ENCODE measurements around the gene DCLK3. TPM values are rescaled to one million over a fixed set of nuclear protein-coding genes. Genes with fewer than 3 reads are reported as not detected.

DCLK3 gene
- total and polyA plus RNA-seq, 4 donors, result 0.04 to 0.80 (median 0.21) TPM

DNA sequence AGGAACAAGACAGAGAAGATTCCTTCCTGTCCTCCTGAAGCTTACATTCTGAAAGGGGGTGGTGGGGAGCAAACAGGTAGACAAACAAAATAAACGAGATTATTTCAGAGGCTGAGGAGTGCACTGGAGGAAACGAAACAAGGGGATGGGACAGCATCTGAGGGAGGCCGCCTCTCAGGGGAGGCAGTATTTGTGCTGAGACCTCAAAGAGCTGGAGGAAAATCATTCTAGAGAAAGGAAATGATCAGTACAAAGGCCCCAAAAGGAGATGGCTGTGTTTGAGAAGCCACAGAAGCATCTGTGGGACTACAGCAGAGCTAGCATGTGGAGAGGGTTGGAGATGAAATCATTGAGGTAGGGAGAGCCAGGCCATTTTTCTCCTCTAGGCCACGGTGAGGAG is 55.1 kb downstream of the DCLK3 start:
- Histone ChIP-seq H3K9ac (ENCODE audit: insufficient read depth in 1 of 2, low read length in 2 of 2) (no peak overlapping the region), H3K27ac (ENCODE audit: low read depth in 1 of 2, low read length in 1 of 2) (no peak overlapping the region), H3K36me3 (ENCODE audit: control insufficient read depth in 4 of 4, insufficient read depth in 4 of 4, low read length in 4 of 4) (no peaks in the 10 kb centered on the region), H3K4me1 (ENCODE audit: control insufficient read depth in 5 of 5, insufficient read depth in 5 of 5, low read length in 5 of 5) (no peaks in the 10 kb centered on the region), H3K27me3 (ENCODE audit: control insufficient read depth in 3 of 3, insufficient read depth in 3 of 3, low read length in 2 of 3) (no peaks in the 10 kb centered on the region), H3K4me3 (no peak overlapping the region), H3K9me3 (ENCODE audit: control insufficient read depth in 4 of 4, insufficient read depth in 3 of 4, low read length in 3 of 4) (no peaks in the 10 kb centered on the region)
- DNase-seq (no peak), ATAC-seq (ENCODE audit: insufficient read depth, low FRiP score) (no peak)
- WGBS, 2 donors, result 77 to 88% methylated on average over 4 of the region's 4 CpGs
- TF ChIP-seq, protein P1, sequence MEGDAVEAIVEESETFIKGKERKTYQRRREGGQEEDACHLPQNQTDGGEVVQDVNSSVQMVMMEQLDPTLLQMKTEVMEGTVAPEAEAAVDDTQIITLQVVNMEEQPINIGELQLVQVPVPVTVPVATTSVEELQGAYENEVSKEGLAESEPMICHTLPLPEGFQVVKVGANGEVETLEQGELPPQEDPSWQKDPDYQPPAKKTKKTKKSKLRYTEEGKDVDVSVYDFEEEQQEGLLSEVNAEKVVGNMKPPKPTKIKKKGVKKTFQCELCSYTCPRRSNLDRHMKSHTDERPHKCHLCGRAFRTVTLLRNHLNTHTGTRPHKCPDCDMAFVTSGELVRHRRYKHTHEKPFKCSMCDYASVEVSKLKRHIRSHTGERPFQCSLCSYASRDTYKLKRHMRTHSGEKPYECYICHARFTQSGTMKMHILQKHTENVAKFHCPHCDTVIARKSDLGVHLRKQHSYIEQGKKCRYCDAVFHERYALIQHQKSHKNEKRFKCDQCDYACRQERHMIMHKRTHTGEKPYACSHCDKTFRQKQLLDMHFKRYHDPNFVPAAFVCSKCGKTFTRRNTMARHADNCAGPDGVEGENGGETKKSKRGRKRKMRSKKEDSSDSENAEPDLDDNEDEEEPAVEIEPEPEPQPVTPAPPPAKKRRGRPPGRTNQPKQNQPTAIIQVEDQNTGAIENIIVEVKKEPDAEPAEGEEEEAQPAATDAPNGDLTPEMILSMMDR (IDR thresholded peaks at IDR 0.05; ENCODE audit: control extremely low read depth, extremely low read depth), result no peak

DNA sequence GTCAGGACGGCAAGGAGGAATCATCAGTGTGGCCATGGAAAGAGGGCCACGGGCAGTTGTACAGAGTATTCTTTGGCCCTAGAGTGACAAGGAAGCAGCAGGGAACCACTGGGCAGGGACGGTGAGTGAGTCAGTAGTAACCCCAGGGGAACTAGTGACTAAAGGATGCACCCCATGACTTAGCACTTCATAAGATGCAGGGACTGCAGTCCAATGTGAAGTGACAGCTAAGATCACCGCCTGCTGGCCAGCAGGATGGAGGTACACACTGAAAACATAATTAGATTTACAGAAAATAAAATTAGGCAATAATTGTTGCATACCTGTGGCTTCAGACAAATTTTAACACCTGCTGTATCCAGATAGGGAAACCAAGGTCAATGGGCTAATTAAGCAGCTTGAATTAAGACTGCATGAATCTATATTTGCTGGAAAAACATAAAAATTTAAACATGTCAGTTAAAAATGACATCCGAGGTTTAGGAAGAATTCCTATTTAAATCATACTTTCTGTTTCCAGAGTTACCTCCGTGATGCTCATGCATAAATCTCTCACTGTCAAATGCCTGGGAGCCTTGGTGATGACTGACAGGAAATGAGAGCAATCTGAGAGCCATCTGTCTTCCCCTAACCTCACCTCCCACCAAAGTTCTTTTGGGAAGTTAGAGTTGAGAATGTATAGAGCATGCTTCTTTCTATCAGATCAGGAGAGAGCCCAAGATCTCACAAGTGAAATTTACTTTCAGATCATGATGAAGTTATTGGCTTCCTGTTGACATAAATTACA is 56.5 kb downstream of the DCLK3 start:
- no peak for ATAC-seq (ENCODE audit: insufficient read depth, low FRiP score)
- peak in 1 of 3 donors; percentile 7 for DNase-seq
- Histone ChIP-seq H3K36me3 (ENCODE audit: control insufficient read depth in 4 of 4, insufficient read depth in 4 of 4, low read length in 4 of 4) (no peaks in the 10 kb centered on the region), H3K27me3 (ENCODE audit: control insufficient read depth in 3 of 3, insufficient read depth in 3 of 3, low read length in 2 of 3) (no peaks in the 10 kb centered on the region), H3K9ac (ENCODE audit: insufficient read depth in 1 of 2, low read length in 2 of 2) (no peak overlapping the region), H3K27ac (ENCODE audit: low read depth in 1 of 2, low read length in 1 of 2) (no peak overlapping the region), H3K9me3 (ENCODE audit: control insufficient read depth in 4 of 4, insufficient read depth in 3 of 4, low read length in 3 of 4) (no peaks in the 10 kb centered on the region), H3K4me3 (no peak overlapping the region), H3K4me1 (ENCODE audit: control insufficient read depth in 5 of 5, insufficient read depth in 5 of 5, low read length in 5 of 5) (no peaks in the 10 kb centered on the region)
- TF ChIP-seq, protein P1 (IDR thresholded peaks at IDR 0.05; ENCODE audit: control extremely low read depth, extremely low read depth), result no peak
- 42 to 50% methylated on average over 6 of the region's 6 CpGs for WGBS, 2 donors

DNA sequence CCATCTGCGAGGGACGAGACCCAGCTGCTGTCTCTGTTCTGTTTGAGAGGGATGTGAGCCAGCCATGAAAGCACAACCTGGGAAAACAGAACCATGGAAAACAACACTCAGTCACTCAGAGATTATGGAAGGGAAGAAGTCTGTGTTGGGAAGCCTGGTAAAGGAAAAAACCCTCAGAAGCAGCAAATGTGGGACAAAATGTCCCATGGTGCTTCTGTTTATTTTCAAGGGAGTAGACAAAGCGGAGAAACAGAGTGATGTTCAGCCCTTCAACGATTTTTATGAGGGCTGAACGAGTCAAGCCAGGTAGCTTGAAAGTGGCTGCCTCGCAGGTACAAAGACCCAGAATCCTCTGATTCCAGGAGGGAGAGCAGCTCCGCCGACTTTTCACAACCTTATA is 59.3 kb downstream of the DCLK3 start:
- WGBS, 2 donors, result 85 to 86% methylated on average over 8 of the region's 8 CpGs
- Histone ChIP-seq H3K9me3 (ENCODE audit: control insufficient read depth in 4 of 4, insufficient read depth in 3 of 4, low read length in 3 of 4) (no peaks in the 10 kb centered on the region), H3K4me3 (no peak overlapping the region), H3K36me3 (ENCODE audit: control insufficient read depth in 4 of 4, insufficient read depth in 4 of 4, low read length in 4 of 4) (no peaks in the 10 kb centered on the region), H3K4me1 (ENCODE audit: control insufficient read depth in 5 of 5, insufficient read depth in 5 of 5, low read length in 5 of 5) (no peaks in the 10 kb centered on the region), H3K27me3 (ENCODE audit: control insufficient read depth in 3 of 3, insufficient read depth in 3 of 3, low read length in 2 of 3) (no peaks in the 10 kb centered on the region), H3K9ac (ENCODE audit: insufficient read depth in 1 of 2, low read length in 2 of 2) (no peak overlapping the region), H3K27ac (ENCODE audit: low read depth in 1 of 2, low read length in 1 of 2) (no peak overlapping the region)
- DNase-seq (no peak), ATAC-seq (ENCODE audit: insufficient read depth, low FRiP score) (no peak)
- TF ChIP-seq, protein P1 (IDR thresholded peaks at IDR 0.05; ENCODE audit: control extremely low read depth, extremely low read depth), result no peak
